ENCODE results near the gene TMEM94. TPM values are rescaled to one million over a fixed set of nuclear protein-coding genes. Genes with fewer than 3 reads are reported as not detected.

TMEM94 gene
- total RNA-seq = 10 to 100 TPM; 81.9 to 84.8 TPM

GRCh38 chr17:75456417-75457046 lies at the start of gene TMEM94:
TMEM94 (plus strand) TSS chr17:75456635; CDS start chr17:75471906, 15,271 bp downstream.
- ChIA-PET POLR2A (interaction anchor here (0.6 to 2.1 kb wide), 24 partner anchors 11 to 251 kb away, joined by 3 to 14 read pairs (median 3); partner anchors contain the start of genes MIF4GD, NUP85, RECQL5 and SAP30BP), CTCF (interaction anchor here (0.8 to 2.0 kb wide), 15 partner anchors 9 to 342 kb away, joined by 3 to 17 read pairs (median 4); partner anchors contain the start of genes MIF4GD and TSEN54)
- Mint-ChIP-seq H3K27ac (peak within 1 kb of the TSS; percentile 93), H3K36me3 (ENCODE audit: low read depth) (peaks cover 7% of the 10 kb centered on the region), H3K4me3 (peak within 1 kb of the TSS; percentile 87), H3K27me3 (ENCODE audit: low read depth) (no peaks in the 10 kb centered on the region), H3K9me3 (ENCODE audit: insufficient read depth) (no peaks in the 10 kb centered on the region), H3K4me1 (ENCODE audit: low read depth) (peaks cover 43% of the 10 kb centered on the region)
- DNase-seq = peak; percentile 96
- peak; percentile 98 for ATAC-seq

- peaks cover 9% of the 10 kb centered on the region for H3K36me3 Mint-ChIP-seq (ENCODE audit: low read depth)
- H3K4me1 Mint-ChIP-seq (ENCODE audit: low read depth) = peaks cover 53% of the 10 kb centered on the region
- no peak overlapping the region for H3K4me3 Mint-ChIP-seq
- ATAC-seq (no peak), DNase-seq (no peak)
- H3K27ac Mint-ChIP-seq = no peak overlapping the region
- CTCF ChIA-PET = interaction anchor here (0.9 to 3.6 kb wide), 3 partner anchors 85 to 137 kb away, joined by 4 to 21 read pairs (median 19); partner anchors contain the start of genes MIF4GD and TSEN54
- POLR2A ChIA-PET = no interaction called here
- no peaks in the 10 kb centered on the region for H3K27me3 Mint-ChIP-seq (ENCODE audit: low read depth)
- no peaks in the 10 kb centered on the region for H3K9me3 Mint-ChIP-seq (ENCODE audit: insufficient read depth)
Measured at GRCh38 chr17:75407655-75408352, 48.6 kb upstream of the TMEM94 start.

GRCh38 chr17:75410141-75410540 lies 46.3 kb upstream of the TMEM94 start:
- peaks cover 2% of the 10 kb centered on the region for H3K27me3 Mint-ChIP-seq (ENCODE audit: low read depth)
- H3K4me3 Mint-ChIP-seq = no peak overlapping the region
- H3K27ac Mint-ChIP-seq = peak overlapping the region; percentile 59
- no peak for ATAC-seq
- ChIA-PET CTCF (interaction anchor here (3.4 to 5.0 kb wide), 2 partner anchors 88 to 139 kb away, joined by 19 to 50 read pairs; partner anchors contain the start of gene MIF4GD), POLR2A (interaction anchor here (0.7 kb wide), 1 partner anchor 9 kb away, joined by 4 read pairs; no protein-coding TSS in a partner anchor)
- peaks cover 48% of the 10 kb centered on the region for H3K4me1 Mint-ChIP-seq (ENCODE audit: low read depth)
- DNase-seq = no peak
- H3K36me3 Mint-ChIP-seq (ENCODE audit: low read depth) = no peaks in the 10 kb centered on the region
- H3K9me3 Mint-ChIP-seq (ENCODE audit: insufficient read depth) = no peaks in the 10 kb centered on the region

DNA sequence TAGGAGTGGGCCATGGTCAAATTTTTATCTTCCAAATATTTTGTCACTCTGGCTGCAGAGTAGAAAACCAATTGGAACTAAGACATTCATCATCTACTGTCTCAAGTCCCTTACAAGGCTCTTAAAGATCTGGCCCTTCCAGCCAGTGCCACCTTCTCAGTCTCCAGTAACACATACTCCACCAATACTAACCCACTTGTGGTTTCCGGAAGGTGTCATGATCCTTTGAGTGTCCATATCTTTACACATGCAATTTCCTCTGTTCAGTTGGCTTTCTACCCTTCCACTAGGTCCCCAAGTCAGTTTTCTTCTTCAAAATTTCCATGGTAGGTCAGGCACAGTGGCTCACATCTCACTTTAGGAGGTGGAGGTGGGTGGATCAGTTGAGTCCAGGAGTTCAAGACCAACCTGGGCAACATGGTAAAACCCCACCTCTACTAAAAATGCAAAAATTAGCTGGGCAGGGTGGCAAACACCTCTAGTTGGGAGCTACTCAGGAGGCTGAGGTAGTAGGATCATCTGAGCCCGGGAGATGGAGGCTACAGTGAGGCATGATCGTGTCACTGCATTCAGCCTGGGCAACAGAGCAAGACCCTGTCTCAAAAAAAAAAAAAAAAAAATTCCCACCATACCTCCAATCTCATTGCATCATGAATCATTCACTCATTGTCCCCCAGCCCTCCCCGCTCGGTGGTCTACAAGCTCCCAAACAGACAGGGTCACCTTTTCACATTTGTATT lies 44.9 kb upstream of the TMEM94 start:
- CTCF ChIA-PET = interaction anchor here (0.9 to 5.0 kb wide), 34 partner anchors 8 to 442 kb away, joined by 3 to 50 read pairs (median 7); partner anchors contain the start of genes GGA3, MIF4GD, MRPS7 and NUP85
- H3K4me3 Mint-ChIP-seq = no peak overlapping the region
- POLR2A ChIA-PET = interaction anchor here (0.6 to 1.5 kb wide), 3 partner anchors 122 to 150 kb away, joined by 4 to 9 read pairs (median 5); partner anchors contain the start of genes GGA3, MRPS7 and SLC25A19
- peaks cover 42% of the 10 kb centered on the region for H3K4me1 Mint-ChIP-seq (ENCODE audit: low read depth)
- no peaks in the 10 kb centered on the region for H3K36me3 Mint-ChIP-seq (ENCODE audit: low read depth)
- peak overlapping the region; percentile 66 for H3K27ac Mint-ChIP-seq
- DNase-seq (peak; percentile 42), ATAC-seq (peak; percentile 40)
- peaks cover 2% of the 10 kb centered on the region for H3K27me3 Mint-ChIP-seq (ENCODE audit: low read depth)
- no peaks in the 10 kb centered on the region for H3K9me3 Mint-ChIP-seq (ENCODE audit: insufficient read depth)

GRCh38 chr17:75412455-75413317 lies 43.7 kb upstream of the TMEM94 start:
- ChIA-PET POLR2A (interaction anchor here (0.6 to 1.5 kb wide), 8 partner anchors 16 to 326 kb away, joined by 3 to 9 read pairs (median 3); partner anchors contain the start of genes GGA3, MIF4GD, MRPS7 and SLC25A19), CTCF (interaction anchor here (0.6 to 5.0 kb wide), 60 partner anchors 9 to 452 kb away, joined by 3 to 50 read pairs (median 4); partner anchors contain the start of genes GGA3, JPT1, MIF4GD and MRPL58)
- H3K36me3 Mint-ChIP-seq (ENCODE audit: low read depth) = no peaks in the 10 kb centered on the region
- no peaks in the 10 kb centered on the region for H3K9me3 Mint-ChIP-seq (ENCODE audit: insufficient read depth)
- ATAC-seq (peak; percentile 83), DNase-seq (peak; percentile 84)
- peak overlapping the region; percentile 72 for H3K27ac Mint-ChIP-seq
- peaks cover 39% of the 10 kb centered on the region for H3K4me1 Mint-ChIP-seq (ENCODE audit: low read depth)
- peak overlapping the region; percentile 55 for H3K4me3 Mint-ChIP-seq
- peaks cover 2% of the 10 kb centered on the region for H3K27me3 Mint-ChIP-seq (ENCODE audit: low read depth)

- CTCF ChIA-PET = interaction anchor here (1.0 to 5.0 kb wide), 4 partner anchors 14 to 453 kb away, joined by 3 to 50 read pairs (median 3); no protein-coding TSS in a partner anchor
- no peaks in the 10 kb centered on the region for H3K36me3 Mint-ChIP-seq (ENCODE audit: low read depth)
- no peaks in the 10 kb centered on the region for H3K9me3 Mint-ChIP-seq (ENCODE audit: insufficient read depth)
- no peak overlapping the region for H3K27ac Mint-ChIP-seq
- no peak for DNase-seq
- ATAC-seq = no peak
- H3K4me1 Mint-ChIP-seq (ENCODE audit: low read depth) = peaks cover 38% of the 10 kb centered on the region
- H3K27me3 Mint-ChIP-seq (ENCODE audit: low read depth) = peaks cover 2% of the 10 kb centered on the region
- no peak overlapping the region for H3K4me3 Mint-ChIP-seq
- POLR2A ChIA-PET = interaction anchor here (1.2 kb wide), 1 partner anchor 8 kb away, joined by 3 read pairs; the partner anchor contains the start of gene GRB2
Measured at GRCh38 chr17:75414488-75414887, 41.9 kb upstream of the TMEM94 start.

DNA sequence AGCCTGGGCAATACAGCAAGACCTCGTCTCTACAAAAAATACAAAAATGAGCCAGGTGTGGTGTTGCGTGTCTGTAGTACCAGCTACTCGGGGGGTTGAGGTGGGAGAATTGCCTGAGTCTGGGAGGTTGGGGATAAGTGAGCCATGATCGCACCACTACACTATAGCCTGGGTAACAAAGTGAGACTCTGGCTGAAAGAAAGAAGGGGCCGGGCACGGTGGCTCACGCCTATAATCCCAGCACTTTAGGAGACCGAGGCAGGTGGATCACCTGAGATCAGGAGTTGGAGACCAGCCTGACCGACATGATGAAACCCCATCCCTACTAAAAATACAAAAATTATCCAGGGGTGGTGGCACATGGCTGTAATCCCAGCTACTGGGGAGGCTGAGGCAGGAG lies 40.4 kb upstream of the TMEM94 start:
- Mint-ChIP-seq H3K27me3 (ENCODE audit: low read depth) (peaks cover 2% of the 10 kb centered on the region), H3K4me3 (no peak overlapping the region), H3K4me1 (ENCODE audit: low read depth) (peaks cover 27% of the 10 kb centered on the region), H3K27ac (no peak overlapping the region), H3K9me3 (ENCODE audit: insufficient read depth) (no peaks in the 10 kb centered on the region), H3K36me3 (ENCODE audit: low read depth) (no peaks in the 10 kb centered on the region)
- ATAC-seq (no peak), DNase-seq (no peak)
- ChIA-PET CTCF (interaction anchor here (0.6 kb wide), 2 partner anchors 47 to 124 kb away, joined by 3 read pairs; no protein-coding TSS in a partner anchor), POLR2A (no interaction called here)

- no peak for DNase-seq
- no peaks in the 10 kb centered on the region for H3K36me3 Mint-ChIP-seq (ENCODE audit: low read depth)
- ChIA-PET CTCF (no interaction called here), POLR2A (no interaction called here)
- H3K4me1 Mint-ChIP-seq (ENCODE audit: low read depth) = peaks cover 16% of the 10 kb centered on the region
- H3K4me3 Mint-ChIP-seq = no peak overlapping the region
- no peak overlapping the region for H3K27ac Mint-ChIP-seq
- no peaks in the 10 kb centered on the region for H3K9me3 Mint-ChIP-seq (ENCODE audit: insufficient read depth)
- no peak for ATAC-seq
- peaks cover 2% of the 10 kb centered on the region for H3K27me3 Mint-ChIP-seq (ENCODE audit: low read depth)
Measured at GRCh38 chr17:75417054-75417580, 39.3 kb upstream of the TMEM94 start.

GRCh38 chr17:75418531-75418930 lies 37.9 kb upstream of the TMEM94 start:
- Mint-ChIP-seq H3K36me3 (ENCODE audit: low read depth) (no peaks in the 10 kb centered on the region), H3K9me3 (ENCODE audit: insufficient read depth) (no peaks in the 10 kb centered on the region), H3K27me3 (ENCODE audit: low read depth) (peaks cover 2% of the 10 kb centered on the region), H3K27ac (no peak overlapping the region), H3K4me3 (no peak overlapping the region), H3K4me1 (ENCODE audit: low read depth) (peaks cover 4% of the 10 kb centered on the region)
- DNase-seq (no peak), ATAC-seq (no peak)
- ChIA-PET POLR2A (interaction anchor here (0.6 kb wide), 1 partner anchor 80 kb away, joined by 3 read pairs; no protein-coding TSS in a partner anchor), CTCF (interaction anchor here (0.6 to 1.5 kb wide), 3 partner anchors 11 to 156 kb away, joined by 3 to 4 read pairs (median 3); no protein-coding TSS in a partner anchor)
